Measurements from ENCODE around the gene TANC1. TPM values are rescaled to one million over a fixed set of nuclear protein-coding genes. Genes with fewer than 3 reads are reported as not detected.

The TANC1 gene
- total RNA-seq, 1 donor from 2014 or later: 0.47 TPM

DNA sequence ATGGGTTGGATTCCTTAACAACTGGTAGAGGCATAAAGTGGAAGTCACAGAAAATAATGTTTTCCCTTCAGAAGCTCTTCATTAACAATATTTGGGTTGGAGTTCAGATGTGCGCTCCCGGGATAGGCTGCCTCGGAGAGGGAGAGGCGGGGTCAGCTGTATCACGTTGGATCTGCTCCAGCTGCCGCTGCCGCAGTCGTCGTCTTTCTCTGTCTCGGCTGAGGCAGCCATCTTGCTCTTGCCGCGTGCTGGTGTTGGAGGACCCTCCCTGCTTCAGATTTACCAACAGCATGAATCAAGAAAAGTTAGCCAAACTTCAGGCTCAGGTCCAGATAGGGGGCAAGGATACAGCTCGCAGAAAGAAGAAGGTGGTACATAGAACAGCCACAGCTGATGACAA lies 35.1 kb downstream of the TANC1 start:
- Mint-ChIP-seq H3K36me3 (ENCODE audit: low read depth) (no peaks in the 10 kb centered on the region), H3K4me3 (no peak overlapping the region), H3K27ac (no peak overlapping the region), H3K9me3 (peaks cover 5% of the 10 kb centered on the region), H3K27me3 (ENCODE audit: insufficient read depth) (peaks cover 3% of the 10 kb centered on the region), H3K4me1 (ENCODE audit: low read depth) (peaks cover 5% of the 10 kb centered on the region)
- intact Hi-C loops (cut with micrococcal nuclease): no loop called here
- no peak for DNase-seq (ENCODE audit: low spot score)

DNA sequence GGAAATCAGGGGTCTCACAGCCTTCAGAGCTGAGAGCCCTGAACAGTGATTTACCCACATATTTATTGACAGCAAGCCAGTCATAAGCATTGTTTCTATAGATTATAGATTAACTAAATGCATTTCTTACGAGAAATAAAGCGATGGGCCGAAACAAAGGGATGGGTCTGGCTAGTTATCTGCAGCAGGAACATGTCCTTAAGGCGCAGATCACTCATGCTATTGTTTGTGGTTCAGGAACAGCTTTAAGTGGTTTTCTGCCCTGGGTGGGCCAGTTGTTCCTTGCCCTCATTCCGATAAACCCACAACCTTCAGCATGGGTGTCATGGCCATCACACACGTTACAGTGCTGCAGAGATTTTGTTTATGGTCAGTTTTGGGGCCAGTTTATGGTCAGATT lies 36.4 kb downstream of the TANC1 start:
- Mint-ChIP-seq H3K27ac (no peak overlapping the region), H3K27me3 (ENCODE audit: insufficient read depth) (peaks cover 3% of the 10 kb centered on the region), H3K4me1 (ENCODE audit: low read depth) (no peaks in the 10 kb centered on the region), H3K36me3 (ENCODE audit: low read depth) (no peaks in the 10 kb centered on the region), H3K9me3 (peaks cover 5% of the 10 kb centered on the region), H3K4me3 (no peak overlapping the region)
- no peak for DNase-seq (ENCODE audit: low spot score)
- intact Hi-C loops (cut with micrococcal nuclease): no loop called here

DNA sequence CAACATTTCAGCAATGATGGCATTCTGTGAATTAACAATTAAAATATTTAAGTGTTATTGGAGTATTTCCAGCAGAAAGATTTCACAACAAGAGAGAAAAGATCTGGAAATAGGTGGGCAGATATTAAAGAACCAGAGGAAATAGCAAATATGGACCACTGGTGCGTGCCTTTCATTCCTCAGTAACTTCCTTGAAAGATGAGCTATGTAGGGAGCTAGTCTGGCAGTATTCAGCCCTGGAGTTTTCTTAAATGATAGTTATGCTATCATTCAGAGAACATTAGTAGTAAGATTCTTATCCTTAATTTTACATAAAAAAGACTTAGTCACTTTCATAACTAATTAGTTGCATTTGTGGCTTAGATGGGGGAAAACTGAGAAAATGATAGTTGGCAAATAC lies 41.5 kb downstream of the TANC1 start:
- H3K27me3 Mint-ChIP-seq (ENCODE audit: insufficient read depth): no peaks in the 10 kb centered on the region
- intact Hi-C loops (cut with micrococcal nuclease): no loop called here
- DNase-seq (ENCODE audit: low spot score): no peak
- peaks cover 15% of the 10 kb centered on the region for H3K9me3 Mint-ChIP-seq
- H3K27ac Mint-ChIP-seq: no peak overlapping the region
- H3K36me3 Mint-ChIP-seq (ENCODE audit: low read depth): no peaks in the 10 kb centered on the region
- H3K4me1 Mint-ChIP-seq (ENCODE audit: low read depth): no peaks in the 10 kb centered on the region
- H3K4me3 Mint-ChIP-seq: no peak overlapping the region

DNA sequence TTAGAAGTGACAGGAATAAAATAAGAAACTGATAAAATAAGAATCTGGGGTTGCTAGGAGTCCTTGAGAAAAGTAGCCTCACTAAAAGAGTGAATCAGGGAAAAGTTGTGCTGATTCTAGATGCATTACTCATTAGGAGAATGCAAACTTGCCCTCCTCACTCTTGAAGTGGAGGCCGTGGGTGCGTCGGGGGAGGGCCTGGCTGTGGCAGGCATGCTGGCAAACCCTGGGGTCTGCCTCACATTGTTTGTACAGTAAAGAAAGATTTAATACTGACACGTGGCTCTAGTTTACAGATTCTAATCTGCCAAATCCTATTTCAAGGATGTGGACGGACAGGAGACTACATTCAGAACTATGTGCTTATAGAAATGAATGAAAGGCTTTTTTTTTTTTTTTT lies 41.9 kb downstream of the TANC1 start:
- Mint-ChIP-seq H3K4me1 (ENCODE audit: low read depth) (no peaks in the 10 kb centered on the region), H3K4me3 (no peak overlapping the region), H3K36me3 (ENCODE audit: low read depth) (no peaks in the 10 kb centered on the region), H3K27ac (no peak overlapping the region), H3K9me3 (peaks cover 15% of the 10 kb centered on the region), H3K27me3 (ENCODE audit: insufficient read depth) (no peaks in the 10 kb centered on the region)
- no peak for DNase-seq (ENCODE audit: low spot score)
- intact Hi-C loops (cut with micrococcal nuclease): no loop called here

DNA sequence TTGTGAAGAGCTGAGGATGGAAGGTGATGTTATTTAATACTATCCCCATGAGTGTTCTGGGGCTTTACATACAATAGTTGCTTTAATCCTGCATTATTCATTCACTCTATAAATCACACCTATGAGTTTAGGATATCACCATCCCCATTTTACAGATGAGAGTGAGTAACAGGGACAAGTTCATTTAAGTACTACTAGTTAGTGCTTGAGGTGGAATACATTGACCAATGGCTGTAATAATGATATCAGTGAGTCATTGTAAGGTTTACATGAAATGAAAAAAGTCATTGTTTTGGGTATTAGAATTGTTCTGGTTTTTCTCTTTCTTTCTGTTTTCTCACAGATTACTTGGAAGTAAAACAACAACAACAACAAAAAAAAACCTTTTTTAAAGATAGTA lies 42.5 kb downstream of the TANC1 start:
- intact Hi-C loops (cut with micrococcal nuclease): no loop called here
- peaks cover 22% of the 10 kb centered on the region for H3K9me3 Mint-ChIP-seq
- H3K27me3 Mint-ChIP-seq (ENCODE audit: insufficient read depth): no peaks in the 10 kb centered on the region
- DNase-seq (ENCODE audit: low spot score): no peak
- H3K27ac Mint-ChIP-seq: no peak overlapping the region
- H3K4me1 Mint-ChIP-seq (ENCODE audit: low read depth): no peaks in the 10 kb centered on the region
- no peak overlapping the region for H3K4me3 Mint-ChIP-seq
- H3K36me3 Mint-ChIP-seq (ENCODE audit: low read depth): no peaks in the 10 kb centered on the region

- H3K27ac Mint-ChIP-seq: no peak overlapping the region
- no peaks in the 10 kb centered on the region for H3K27me3 Mint-ChIP-seq (ENCODE audit: insufficient read depth)
- H3K4me1 Mint-ChIP-seq (ENCODE audit: low read depth): no peaks in the 10 kb centered on the region
- no peaks in the 10 kb centered on the region for H3K36me3 Mint-ChIP-seq (ENCODE audit: low read depth)
- H3K4me3 Mint-ChIP-seq: no peak overlapping the region
- intact Hi-C loops (cut with micrococcal nuclease): no loop called here
- DNase-seq (ENCODE audit: low spot score): no peak
- peaks cover 30% of the 10 kb centered on the region for H3K9me3 Mint-ChIP-seq
These were observed 43.7 kb downstream of the TANC1 start for GRCh38 chr2:159012142-159012541.

DNA sequence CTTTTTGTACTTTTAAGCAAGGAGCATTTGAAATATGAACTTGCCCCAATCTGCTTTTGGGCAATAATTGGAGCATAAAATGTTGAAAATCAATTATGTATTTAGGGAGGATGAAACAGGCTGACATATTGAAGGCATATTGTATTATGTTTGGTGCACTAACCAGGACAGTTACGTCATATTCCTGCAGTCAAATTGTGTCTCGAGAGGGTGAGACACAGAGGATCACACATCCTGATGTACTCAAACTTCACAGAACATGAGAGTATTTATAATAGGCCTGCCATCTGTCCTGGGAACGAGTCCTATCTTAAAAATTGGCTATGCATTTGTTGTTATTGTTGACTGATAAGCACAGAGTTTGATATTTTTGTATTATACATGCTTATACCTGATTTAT lies 44.7 kb downstream of the TANC1 start:
- Mint-ChIP-seq H3K27me3 (ENCODE audit: insufficient read depth) (no peaks in the 10 kb centered on the region), H3K27ac (no peak overlapping the region), H3K4me3 (no peak overlapping the region), H3K4me1 (ENCODE audit: low read depth) (no peaks in the 10 kb centered on the region), H3K36me3 (ENCODE audit: low read depth) (no peaks in the 10 kb centered on the region), H3K9me3 (peaks cover 30% of the 10 kb centered on the region)
- DNase-seq (ENCODE audit: low spot score): no peak
- intact Hi-C loops (cut with micrococcal nuclease): no loop called here

GRCh38 chr2:159015174-159015573 lies 46.7 kb downstream of the TANC1 start:
- Mint-ChIP-seq H3K9me3 (peaks cover 30% of the 10 kb centered on the region), H3K27me3 (ENCODE audit: insufficient read depth) (no peaks in the 10 kb centered on the region), H3K4me1 (ENCODE audit: low read depth) (no peaks in the 10 kb centered on the region), H3K36me3 (ENCODE audit: low read depth) (no peaks in the 10 kb centered on the region), H3K27ac (no peak overlapping the region), H3K4me3 (no peak overlapping the region)
- DNase-seq (ENCODE audit: low spot score): no peak
- intact Hi-C loops (cut with micrococcal nuclease): no loop called here

GRCh38 chr2:159015823-159016222 lies 47.4 kb downstream of the TANC1 start:
- peaks cover 30% of the 10 kb centered on the region for H3K9me3 Mint-ChIP-seq
- DNase-seq (ENCODE audit: low spot score): no peak
- H3K27me3 Mint-ChIP-seq (ENCODE audit: insufficient read depth): no peaks in the 10 kb centered on the region
- H3K27ac Mint-ChIP-seq: no peak overlapping the region
- H3K4me3 Mint-ChIP-seq: no peak overlapping the region
- intact Hi-C loops (cut with micrococcal nuclease): no loop called here
- no peaks in the 10 kb centered on the region for H3K4me1 Mint-ChIP-seq (ENCODE audit: low read depth)
- no peaks in the 10 kb centered on the region for H3K36me3 Mint-ChIP-seq (ENCODE audit: low read depth)

DNA sequence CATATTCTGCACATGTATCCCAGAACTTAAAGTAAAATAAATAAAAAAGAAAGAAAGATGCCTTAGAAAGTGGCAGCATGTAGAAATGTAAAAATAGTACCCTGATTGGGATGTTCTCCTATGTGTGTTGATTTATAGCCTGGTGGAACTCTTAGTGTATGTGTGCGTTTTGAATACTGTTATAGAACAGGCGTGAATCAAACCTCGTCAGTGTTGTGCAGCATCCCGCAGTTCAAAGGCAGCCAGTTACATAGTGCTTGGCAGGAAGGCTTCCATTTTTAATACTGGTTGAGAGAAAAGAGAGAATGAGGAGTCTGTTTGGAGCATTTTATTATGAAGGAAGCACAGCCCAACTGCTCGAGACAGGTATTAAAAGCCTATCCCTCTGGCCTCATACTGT lies 49.4 kb downstream of the TANC1 start:
- H3K27me3 Mint-ChIP-seq (ENCODE audit: insufficient read depth): no peaks in the 10 kb centered on the region
- H3K27ac Mint-ChIP-seq: no peak overlapping the region
- intact Hi-C loops (cut with micrococcal nuclease): no loop called here

GRCh38 chr2:159019021-159019420 lies 50.6 kb downstream of the TANC1 start:
- Mint-ChIP-seq H3K4me3 (no peak overlapping the region), H3K36me3 (ENCODE audit: low read depth) (no peaks in the 10 kb centered on the region), H3K27me3 (ENCODE audit: insufficient read depth) (no peaks in the 10 kb centered on the region), H3K4me1 (ENCODE audit: low read depth) (no peaks in the 10 kb centered on the region), H3K27ac (no peak overlapping the region), H3K9me3 (peaks cover 25% of the 10 kb centered on the region)
- DNase-seq (ENCODE audit: low spot score): no peak
- intact Hi-C loops (cut with micrococcal nuclease): no loop called here

More for the DNA sequence above, 49.4 kb downstream of the TANC1 start:
- no peaks in the 10 kb centered on the region for H3K36me3 Mint-ChIP-seq (ENCODE audit: low read depth)
- no peak for DNase-seq (ENCODE audit: low spot score)
- no peaks in the 10 kb centered on the region for H3K4me1 Mint-ChIP-seq (ENCODE audit: low read depth)
- no peak overlapping the region for H3K4me3 Mint-ChIP-seq
- H3K9me3 Mint-ChIP-seq: peaks cover 30% of the 10 kb centered on the region

GRCh38 chr2:159022019-159022418 lies 53.6 kb downstream of the TANC1 start:
- Mint-ChIP-seq H3K4me3 (no peak overlapping the region), H3K36me3 (ENCODE audit: low read depth) (no peaks in the 10 kb centered on the region), H3K9me3 (peaks cover under 1% of the 10 kb centered on the region), H3K4me1 (ENCODE audit: low read depth) (no peaks in the 10 kb centered on the region), H3K27ac (no peak overlapping the region), H3K27me3 (ENCODE audit: insufficient read depth) (no peaks in the 10 kb centered on the region)
- no peak for DNase-seq (ENCODE audit: low spot score)
- intact Hi-C loops (cut with micrococcal nuclease): no loop called here

DNA sequence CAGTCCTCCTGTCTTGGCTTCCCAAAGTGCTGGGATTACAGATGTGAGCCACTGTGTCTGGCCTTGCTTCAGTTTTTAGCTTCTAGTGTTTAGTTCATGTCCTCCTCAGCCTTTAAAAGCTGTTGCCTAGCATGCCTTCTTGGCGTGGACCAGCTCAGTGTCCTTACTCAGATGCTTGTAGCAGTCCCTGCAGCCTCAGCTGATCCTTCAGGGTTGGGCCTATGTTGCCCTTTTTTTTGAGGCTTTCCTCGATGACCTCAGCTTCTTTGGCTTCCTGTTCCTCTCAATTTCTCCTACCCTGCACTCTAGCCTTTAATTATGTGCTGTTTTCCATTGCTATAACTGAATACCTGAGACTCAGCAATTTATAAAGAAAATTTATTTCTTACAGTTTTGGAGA lies 57.7 kb downstream of the TANC1 start:
- H3K27me3 Mint-ChIP-seq (ENCODE audit: insufficient read depth): no peaks in the 10 kb centered on the region
- no peaks in the 10 kb centered on the region for H3K4me1 Mint-ChIP-seq (ENCODE audit: low read depth)
- H3K9me3 Mint-ChIP-seq: no peaks in the 10 kb centered on the region
- no peak overlapping the region for H3K4me3 Mint-ChIP-seq
- no peak for DNase-seq (ENCODE audit: low spot score)
- intact Hi-C loops (cut with micrococcal nuclease): no loop called here
- H3K36me3 Mint-ChIP-seq (ENCODE audit: low read depth): no peaks in the 10 kb centered on the region
- H3K27ac Mint-ChIP-seq: no peak overlapping the region

GRCh38 chr2:159028776-159029175 lies 60.3 kb downstream of the TANC1 start:
- Mint-ChIP-seq H3K9me3 (no peaks in the 10 kb centered on the region), H3K36me3 (ENCODE audit: low read depth) (no peaks in the 10 kb centered on the region), H3K27me3 (ENCODE audit: insufficient read depth) (no peaks in the 10 kb centered on the region), H3K4me1 (ENCODE audit: low read depth) (no peaks in the 10 kb centered on the region), H3K27ac (no peak overlapping the region), H3K4me3 (no peak overlapping the region)
- intact Hi-C loops (cut with micrococcal nuclease): no loop called here
- no peak for DNase-seq (ENCODE audit: low spot score)
